ENCODE results near the gene FMN1.

DNA sequence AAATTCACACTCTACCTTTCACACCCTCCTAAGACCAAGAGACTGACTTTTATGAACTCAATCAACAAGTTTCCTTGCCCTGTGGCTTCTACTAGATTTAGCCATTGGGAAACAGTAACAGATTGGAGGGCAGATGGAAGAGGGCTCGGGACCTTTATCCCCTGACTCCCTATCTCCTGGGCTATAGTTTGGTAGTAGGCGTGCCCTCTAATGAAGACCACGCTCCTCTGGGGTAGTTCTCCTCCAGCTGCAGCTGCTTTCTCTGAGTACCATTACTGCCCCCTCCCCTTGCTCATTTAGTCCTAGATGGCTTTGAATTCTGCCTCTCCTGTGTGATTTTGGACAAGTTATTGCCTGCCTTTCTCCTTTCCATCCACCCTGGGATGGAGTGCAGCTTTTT is 33.3 kb downstream of the FMN1 start:
- TF ChIP-seq CTCF (IDR thresholded peaks at IDR 0.05), result no peak
- TF ChIP-seq POLR2A (IDR thresholded peaks at IDR 0.05), result no peak

Measured in esophagus squamous epithelium (tissue), 4 donors.